ENCODE measurements around the gene ZBTB4. TPM values are rescaled to one million over a fixed set of nuclear protein-coding genes. Genes with fewer than 3 reads are reported as not detected.

ZBTB4 gene
- total and polyA plus RNA-seq, 2 donors from 2014 or later: 23.2 to 64.8 TPM

GRCh38 chr17:7432296-7432695 is 47.1 kb downstream of the ZBTB4 start:
- TF ChIP-seq CTCF (IDR thresholded peaks at IDR 0.05; ENCODE audit: borderline replicate concordance, extremely low read depth, insufficient read depth): no peak
- no peak for DNase-seq
- H3K27ac ChIP-seq (ENCODE audit: low read depth in 2 of 2, low read length in 2 of 2): no peak overlapping the region
- intact Hi-C loops (cut with DNase I): no loop called here
- no peaks in the 10 kb centered on the region for H3K36me3 ChIP-seq (ENCODE audit: control insufficient read depth in 2 of 3, insufficient read depth in 3 of 3, low read length in 3 of 3)
- H3K9me3 ChIP-seq (ENCODE audit: control insufficient read depth in 2 of 3, insufficient read depth in 1 of 3, low read length in 3 of 3): no peaks in the 10 kb centered on the region
- H3K9ac ChIP-seq (ENCODE audit: low read length in 3 of 3): no peak overlapping the region
- H3K4me3 ChIP-seq (ENCODE audit: low read length in 3 of 3): no peak overlapping the region
- peaks cover 0 to 11% (median 0%) of the 10 kb centered on the region in 3 donors for H3K4me1 ChIP-seq (ENCODE audit: control insufficient read depth in 2 of 3, insufficient read depth in 2 of 3, low read depth in 1 of 3, low read length in 3 of 3)
- H3K27me3 ChIP-seq (ENCODE audit: control insufficient read depth, insufficient read depth, low read length): no peaks in the 10 kb centered on the region
- FAIRE-seq: no peak

- no peak for TF ChIP-seq CTCF (IDR thresholded peaks at IDR 0.05; ENCODE audit: borderline replicate concordance, extremely low read depth, insufficient read depth)
- intact Hi-C loops (cut with DNase I): no loop called here
- Histone ChIP-seq H3K36me3 (ENCODE audit: control insufficient read depth in 2 of 3, insufficient read depth in 3 of 3, low read length in 3 of 3) (no peaks in the 10 kb centered on the region), H3K27ac (ENCODE audit: low read depth in 2 of 2, low read length in 2 of 2) (no peak overlapping the region), H3K4me1 (ENCODE audit: control insufficient read depth in 2 of 3, insufficient read depth in 2 of 3, low read depth in 1 of 3, low read length in 3 of 3) (peaks cover 0 to 5% (median 0%) of the 10 kb centered on the region in 3 donors), H3K4me3 (ENCODE audit: low read length in 3 of 3) (no peak overlapping the region), H3K9me3 (ENCODE audit: control insufficient read depth in 2 of 3, insufficient read depth in 1 of 3, low read length in 3 of 3) (no peaks in the 10 kb centered on the region), H3K9ac (ENCODE audit: low read length in 3 of 3) (no peak overlapping the region), H3K27me3 (ENCODE audit: control insufficient read depth, insufficient read depth, low read length) (no peaks in the 10 kb centered on the region)
- FAIRE-seq (no peak), DNase-seq (no peak)
Observed at GRCh38 chr17:7431231-7431630, 48.2 kb downstream of the ZBTB4 start.

- Histone ChIP-seq H3K27ac (ENCODE audit: low read depth in 2 of 2, low read length in 2 of 2) (no peak overlapping the region), H3K27me3 (ENCODE audit: control insufficient read depth, insufficient read depth, low read length) (no peaks in the 10 kb centered on the region), H3K4me3 (ENCODE audit: low read length in 3 of 3) (no peak overlapping the region), H3K36me3 (ENCODE audit: control insufficient read depth in 2 of 3, insufficient read depth in 3 of 3, low read length in 3 of 3) (no peaks in the 10 kb centered on the region), H3K9me3 (ENCODE audit: control insufficient read depth in 2 of 3, insufficient read depth in 1 of 3, low read length in 3 of 3) (no peaks in the 10 kb centered on the region), H3K4me1 (ENCODE audit: control insufficient read depth in 2 of 3, insufficient read depth in 2 of 3, low read depth in 1 of 3, low read length in 3 of 3) (no peaks in the 10 kb centered on the region), H3K9ac (ENCODE audit: low read length in 3 of 3) (no peak overlapping the region)
- DNase-seq: no peak
- intact Hi-C loops (cut with DNase I): no loop called here
- FAIRE-seq: no peak
- no peak for TF ChIP-seq CTCF (IDR thresholded peaks at IDR 0.05; ENCODE audit: borderline replicate concordance, extremely low read depth, insufficient read depth)
Observed at GRCh38 chr17:7429722-7430121, 49.7 kb downstream of the ZBTB4 start.

- Histone ChIP-seq H3K9me3 (ENCODE audit: control insufficient read depth in 2 of 3, insufficient read depth in 1 of 3, low read length in 3 of 3) (no peaks in the 10 kb centered on the region), H3K9ac (ENCODE audit: low read length in 3 of 3) (no peak within 1 kb of the TSS), H3K36me3 (ENCODE audit: control insufficient read depth in 2 of 3, insufficient read depth in 3 of 3, low read length in 3 of 3) (no peaks in the 10 kb centered on the region), H3K4me1 (ENCODE audit: control insufficient read depth in 2 of 3, insufficient read depth in 2 of 3, low read depth in 1 of 3, low read length in 3 of 3) (no peaks in the 10 kb centered on the region), H3K27me3 (ENCODE audit: control insufficient read depth, insufficient read depth, low read length) (no peaks in the 10 kb centered on the region), H3K4me3 (ENCODE audit: low read length in 3 of 3) (no peak within 1 kb of the TSS), H3K27ac (ENCODE audit: low read depth in 2 of 2, low read length in 2 of 2) (no peak within 1 kb of the TSS)
- FAIRE-seq (no peak), DNase-seq (no peak)
- TF ChIP-seq CTCF (IDR thresholded peaks at IDR 0.05; ENCODE audit: borderline replicate concordance, extremely low read depth, insufficient read depth): no peak
- intact Hi-C loops (cut with DNase I): no loop called here
Observed at GRCh38 chr17:7428557-7428956, 50.9 kb downstream of the ZBTB4 start, which contains the start of gene SPEM3. Gene SPEM3 (plus strand): TSS chr17:7428857. CDS start chr17:7428903, 46 bp downstream.

All from kidney (tissue), 14 donors.